Astrocyte of the spinal cord (primary cell): ENCODE measurements around the gene P3H3.
A peak's percentile ranks its signal among the peaks of the same experiment; 100 is the strongest.

Source experiments
- DNase-seq: peaks from one replicate; pipeline ENCODE4 v3.0.0; 2011; ENCODE audit warnings: low read depth, low spot score
- H3K4me3 ChIP-seq: 2 replicates; pipeline ENCODE4 v1.5.1; 2011; ENCODE audit warnings: low read depth, mild to moderate bottlenecking, low read length, moderate library complexity
- CTCF ChIP-seq: IDR thresholded peaks from 2 replicates; pipeline ENCODE4 v1.5.1; 2012; ENCODE audit warnings: low read depth, mild to moderate bottlenecking, low read length, inconsistent platforms
- in situ Hi-C: cut with HindIII; loops from 2 replicates; pipeline ENCODE4 v1.10.0; 2017; ENCODE audit warnings: low sequenced_read_pairs

Gene P3H3

GRCh38 chr12:6843118-6843902, 15.1 kb downstream of the P3H3 start:
- DNase-seq = no peak
- in situ Hi-C loops = no loop called here
- no peak for TF ChIP-seq CTCF
- no peak overlapping the region for H3K4me3 ChIP-seq

GRCh38 chr12:6845395-6845794, 17.2 kb downstream of the P3H3 start:
- DNase-seq = no peak
- in situ Hi-C loops = no loop called here
- no peak overlapping the region for H3K4me3 ChIP-seq
- TF ChIP-seq CTCF = no peak

GRCh38 chr12:6846316-6846869, 18.2 kb downstream of the P3H3 start:
- no peak for DNase-seq
- TF ChIP-seq CTCF = no peak
- in situ Hi-C loops = no loop called here
- no peak overlapping the region for H3K4me3 ChIP-seq

GRCh38 chr12:6847676-6848075, 19.5 kb downstream of the P3H3 start:
- no peak for DNase-seq
- H3K4me3 ChIP-seq = no peak overlapping the region
- in situ Hi-C loops = no loop called here
- TF ChIP-seq CTCF = no peak

- no peak for DNase-seq
- in situ Hi-C loops = no loop called here
- no peak for TF ChIP-seq CTCF
- no peak overlapping the region for H3K4me3 ChIP-seq
These were observed 21.2 kb downstream of the P3H3 start for GRCh38 chr12:6849427-6849826.

- in situ Hi-C loops = no loop called here
- no peak for TF ChIP-seq CTCF
- peak overlapping the region; percentile 83 for H3K4me3 ChIP-seq
- DNase-seq = no peak
These were observed 21.9 kb downstream of the P3H3 start for GRCh38 chr12:6849976-6850560.
